Measurements from ENCODE around the gene SRR.
A peak's percentile ranks its signal among the peaks of the same experiment; 100 is the strongest.
"Not testable (repeated sequence)": the region's sequence is repeated elsewhere in the genome, so short reads cannot be mapped to it uniquely, and the experiment has no call there.

SRR gene

GRCh38 chr17:2303204-2304188 is at the start of gene SRR, which contains the start of gene SMG6:
TSS of gene SRR (plus strand) at chr17:2303950. CDS start at chr17:2315561, 11,611 bp downstream.
TSS of gene SMG6 (minus strand) at chr17:2303785. CDS start at chr17:2303720, 65 bp downstream.
- peak; percentile 77 for DNase-seq

GRCh38 chr17:2258830-2259229 is 44.9 kb upstream of the SRR start:
- DNase-seq = not testable (repeated sequence)

- DNase-seq = no peak
Observed at GRCh38 chr17:2259769-2260536, 43.8 kb upstream of the SRR start.

GRCh38 chr17:2262135-2262587 is 41.6 kb upstream of the SRR start:
- no peak for DNase-seq

GRCh38 chr17:2263183-2264066 is 40.3 kb upstream of the SRR start:
- DNase-seq = no peak

GRCh38 chr17:2264067-2264860 is 39.5 kb upstream of the SRR start:
- no peak for DNase-seq

- DNase-seq = not testable (repeated sequence)
Observed at GRCh38 chr17:2265166-2265565, 38.6 kb upstream of the SRR start.

- no peak for DNase-seq
Observed at GRCh38 chr17:2266045-2266864, 37.5 kb upstream of the SRR start.

- no peak for DNase-seq
Observed at GRCh38 chr17:2266865-2267228, 36.9 kb upstream of the SRR start.

- no peak for DNase-seq
Observed at GRCh38 chr17:2267354-2267753, 36.4 kb upstream of the SRR start.

GRCh38 chr17:2271985-2272702 is 31.6 kb upstream of the SRR start:
- no peak for DNase-seq

GRCh38 chr17:2274414-2274813 is 29.3 kb upstream of the SRR start:
- DNase-seq = no peak

- no peak for DNase-seq
Observed at GRCh38 chr17:2275722-2276121, 28.0 kb upstream of the SRR start.

- DNase-seq = no peak
Observed at GRCh38 chr17:2277429-2278170, 26.1 kb upstream of the SRR start.

- DNase-seq = no peak
Observed at GRCh38 chr17:2279707-2280106, 24.0 kb upstream of the SRR start.

GRCh38 chr17:2282297-2282873 is 21.4 kb upstream of the SRR start:
- no peak for DNase-seq

- no peak for DNase-seq
Observed at GRCh38 chr17:2283302-2283701, 20.4 kb upstream of the SRR start.

GRCh38 chr17:2289878-2290478 is 13.8 kb upstream of the SRR start:
- no peak for DNase-seq

GRCh38 chr17:2292100-2292499 is 11.7 kb upstream of the SRR start:
- no peak for DNase-seq

Measured in NCI-H774 (cell line).